Activated T-helper 2 cell treated with anti-CD3 and anti-CD28 coated beads, Interferon-gamma antibody, Interleukin-2, Interleukin-4, amounts not matched to agents 10 μg/mL and 5 μg/mL and 100 μg/mL, durations not matched to agents 14 hours and 24 hours and 36 hours (primary cell): ENCODE data around the gene ADD1. TPM values are rescaled to one million over a fixed set of nuclear protein-coding genes. Genes with fewer than 3 reads are reported as not detected.

ENCODE experiments used
- DNase-seq: peaks from one replicate; pipeline ENCODE4 v3.0.0; 2021; ENCODE audit warnings: low spot score
- H3K27ac Mint-ChIP-seq: one replicate; pipeline ENCODE4 v1.8.0; 2021; ENCODE audit warnings: mixed read lengths
- H3K27me3 Mint-ChIP-seq: one replicate; pipeline ENCODE4 v1.8.0; 2021; ENCODE audit warnings: low read depth, mixed read lengths
- H3K36me3 Mint-ChIP-seq: one replicate; pipeline ENCODE4 v1.8.0; 2021; ENCODE audit warnings: low read depth, mixed read lengths
- H3K4me1 Mint-ChIP-seq: one replicate; pipeline ENCODE4 v1.8.0; 2021; ENCODE audit warnings: low read depth, mixed read lengths
- H3K4me3 Mint-ChIP-seq: one replicate; pipeline ENCODE4 v1.8.0; 2021; ENCODE audit warnings: low read depth, mild to moderate bottlenecking, moderate library complexity, mixed read lengths
- H3K9me3 Mint-ChIP-seq: one replicate; pipeline ENCODE4 v1.8.0; 2021; ENCODE audit warnings: mixed read lengths
- intact Hi-C: fragments of 100-400 bp; cut with micrococcal nuclease; formaldehyde crosslinking; loops from one replicate; pipeline ENCODE4 v1.15.1; 2023
- total RNA-seq: library from RNA; stranded (reverse); gene quantifications from 2 replicates; pipeline ENCODE4 v1.2.3, GENCODE V29; 2022

Gene ADD1
- total RNA-seq, 1 donor from 2014 or later = 242 TPM

- Mint-ChIP-seq H3K36me3 (peaks cover 63% of the 10 kb centered on the region), H3K27ac (no peak overlapping the region), H3K9me3 (no peaks in the 10 kb centered on the region), H3K4me1 (peaks cover 6% of the 10 kb centered on the region), H3K27me3 (no peaks in the 10 kb centered on the region), H3K4me3 (no peak overlapping the region)
- intact Hi-C loops = no loop called here
- no peak for DNase-seq
Observed at GRCh38 chr4:2829933-2830451, 13.7 kb upstream of the ADD1 start.

GRCh38 chr4:2830632-2831610 lies 12.7 kb upstream of the ADD1 start:
- no peak for DNase-seq
- peaks cover 7% of the 10 kb centered on the region for H3K4me1 Mint-ChIP-seq
- no peak overlapping the region for H3K4me3 Mint-ChIP-seq
- H3K27me3 Mint-ChIP-seq = no peaks in the 10 kb centered on the region
- peaks cover 54% of the 10 kb centered on the region for H3K36me3 Mint-ChIP-seq
- no peak overlapping the region for H3K27ac Mint-ChIP-seq
- intact Hi-C loops = no loop called here
- no peaks in the 10 kb centered on the region for H3K9me3 Mint-ChIP-seq

GRCh38 chr4:2831611-2832308 lies 11.9 kb upstream of the ADD1 start:
- Mint-ChIP-seq H3K27ac (no peak overlapping the region), H3K4me3 (no peak overlapping the region), H3K36me3 (peaks cover 45% of the 10 kb centered on the region), H3K27me3 (no peaks in the 10 kb centered on the region), H3K4me1 (peaks cover 8% of the 10 kb centered on the region), H3K9me3 (no peaks in the 10 kb centered on the region)
- DNase-seq = no peak
- intact Hi-C loops = no loop called here

- intact Hi-C loops = no loop called here
- no peak overlapping the region for H3K4me3 Mint-ChIP-seq
- no peak for DNase-seq
- no peaks in the 10 kb centered on the region for H3K9me3 Mint-ChIP-seq
- H3K4me1 Mint-ChIP-seq = peaks cover 15% of the 10 kb centered on the region
- no peaks in the 10 kb centered on the region for H3K27me3 Mint-ChIP-seq
- H3K36me3 Mint-ChIP-seq = peaks cover 40% of the 10 kb centered on the region
- H3K27ac Mint-ChIP-seq = no peak overlapping the region
Observed at GRCh38 chr4:2832309-2832980, 11.2 kb upstream of the ADD1 start.

- H3K27me3 Mint-ChIP-seq = no peaks in the 10 kb centered on the region
Observed at GRCh38 chr4:2832981-2833670, 10.5 kb upstream of the ADD1 start.

GRCh38 chr4:2833671-2834000 lies 10.0 kb upstream of the ADD1 start:
- no peak overlapping the region for H3K27ac Mint-ChIP-seq
- no peaks in the 10 kb centered on the region for H3K27me3 Mint-ChIP-seq
- peaks cover 35% of the 10 kb centered on the region for H3K36me3 Mint-ChIP-seq
- peaks cover 24% of the 10 kb centered on the region for H3K4me1 Mint-ChIP-seq
- no peak for DNase-seq
- intact Hi-C loops = no loop called here
- no peak overlapping the region for H3K4me3 Mint-ChIP-seq
- no peaks in the 10 kb centered on the region for H3K9me3 Mint-ChIP-seq

More at GRCh38 chr4:2832981-2833670, 10.5 kb upstream of the ADD1 start:
- Mint-ChIP-seq H3K27ac (no peak overlapping the region), H3K9me3 (no peaks in the 10 kb centered on the region), H3K4me3 (no peak overlapping the region), H3K36me3 (peaks cover 36% of the 10 kb centered on the region), H3K4me1 (peaks cover 19% of the 10 kb centered on the region)
- intact Hi-C loops = no loop called here
- DNase-seq = no peak

- intact Hi-C loops = no loop called here
- Mint-ChIP-seq H3K4me3 (no peak overlapping the region), H3K36me3 (peaks cover 33% of the 10 kb centered on the region), H3K27me3 (no peaks in the 10 kb centered on the region), H3K27ac (peak overlapping the region; percentile 63), H3K4me1 (peaks cover 28% of the 10 kb centered on the region), H3K9me3 (no peaks in the 10 kb centered on the region)
- no peak for DNase-seq
Observed at GRCh38 chr4:2834001-2834921, 9.4 kb upstream of the ADD1 start.

GRCh38 chr4:2835978-2836377 lies 7.7 kb upstream of the ADD1 start:
- no peak for DNase-seq

GRCh38 chr4:2836391-2836859 lies 7.2 kb upstream of the ADD1 start:
- H3K27ac Mint-ChIP-seq = no peak overlapping the region
- DNase-seq = no peak
- peaks cover 38% of the 10 kb centered on the region for H3K36me3 Mint-ChIP-seq
- peaks cover 8% of the 10 kb centered on the region for H3K9me3 Mint-ChIP-seq
- intact Hi-C loops = no loop called here
- H3K4me1 Mint-ChIP-seq = peaks cover 30% of the 10 kb centered on the region
- H3K27me3 Mint-ChIP-seq = no peaks in the 10 kb centered on the region
- no peak overlapping the region for H3K4me3 Mint-ChIP-seq

More at GRCh38 chr4:2835978-2836377, 7.7 kb upstream of the ADD1 start:
- Mint-ChIP-seq H3K27ac (peak overlapping the region; percentile 17), H3K9me3 (peaks cover 6% of the 10 kb centered on the region), H3K4me3 (no peak overlapping the region), H3K27me3 (no peaks in the 10 kb centered on the region), H3K36me3 (peaks cover 39% of the 10 kb centered on the region), H3K4me1 (peaks cover 30% of the 10 kb centered on the region)
- intact Hi-C loops = no loop called here

- Mint-ChIP-seq H3K27me3 (no peaks in the 10 kb centered on the region), H3K4me3 (peak overlapping the region; percentile 71), H3K36me3 (peaks cover 40% of the 10 kb centered on the region), H3K27ac (peak overlapping the region; percentile 83), H3K9me3 (peaks cover 8% of the 10 kb centered on the region), H3K4me1 (peaks cover 30% of the 10 kb centered on the region)
- DNase-seq = no peak
- intact Hi-C loops = no loop called here
Observed at GRCh38 chr4:2837110-2837903, 6.3 kb upstream of the ADD1 start.
